ENCODE results near the gene TTLL6. TPM values are rescaled to one million over a fixed set of nuclear protein-coding genes. Genes with fewer than 3 reads are reported as not detected.

The TTLL6 gene
- total and polyA plus RNA-seq, 9 of the 15 experiments (the other 6 are each of a cell fraction or from before 2014, with no cell fraction given), result 0.05 TPM; not detected in 8

- TF ChIP-seq REST (IDR thresholded peaks at IDR 0.05; ENCODE audit: borderline replicate concordance) (peak; percentile 62), REST (CRISPR knock-in tag; IDR thresholded peaks at IDR 0.05; ENCODE audit: low read depth) (no peak), PTRF (tag; IDR thresholded peaks at IDR 0.05) (no peak), SMC3 (conservative IDR thresholded peaks at IDR 0.05; ENCODE audit: insufficient read depth, low read depth, low read length) (peak; percentile 74), ATF7 (IDR thresholded peaks at IDR 0.05) (peak; percentile 37; the same call in 1 of the 2 replicates), CREB3L1 (IDR thresholded peaks at IDR 0.05; ENCODE audit: borderline replicate concordance, low read depth) (no peak), MED1 (CRISPR knock-in tag; IDR thresholded peaks at IDR 0.05; ENCODE audit: borderline replicate concordance) (no peak), SRSF9 (IDR thresholded peaks at IDR 0.05; ENCODE audit: borderline replicate concordance, low read depth, low read length) (no peak), PRDM10 (IDR thresholded peaks at IDR 0.05; ENCODE audit: partially characterized antibody) (peak; percentile 92), ZNF584 (CRISPR knock-in tag; IDR thresholded peaks at IDR 0.05; ENCODE audit: low read depth) (no peak), CREM (IDR thresholded peaks at IDR 0.05; ENCODE audit: low read depth) (0 out of 2 replicates have a peak, but pooled peaks have one; percentile 5), HDAC1 (IDR thresholded peaks at IDR 0.05) (no peak), RAD21 (CRISPR knock-in tag; conservative IDR thresholded peaks at IDR 0.05 in 1 of 2, IDR thresholded peaks at IDR 0.05 in 1 of 2) (peak; percentile 67 to 76), ILF3 (IDR thresholded peaks at IDR 0.05; ENCODE audit: borderline replicate concordance) (no peak), JUNB (CRISPR knock-in tag; conservative IDR thresholded peaks at IDR 0.05) (no peak), ARHGAP35 (IDR thresholded peaks at IDR 0.05; ENCODE audit: partially characterized antibody) (no peak)
Observed at GRCh38 chr17:48814504-48814903, 2.5 kb downstream of the TTLL6 start (continued).
